Fibroblast of skin of right biceps (primary cell): ENCODE measurements around the gene PLCH1.

ENCODE experiments used
- DNase-seq: peaks from one replicate; pipeline ENCODE4 v3.0.0-alpha.2; 2013

Gene PLCH1

DNA sequence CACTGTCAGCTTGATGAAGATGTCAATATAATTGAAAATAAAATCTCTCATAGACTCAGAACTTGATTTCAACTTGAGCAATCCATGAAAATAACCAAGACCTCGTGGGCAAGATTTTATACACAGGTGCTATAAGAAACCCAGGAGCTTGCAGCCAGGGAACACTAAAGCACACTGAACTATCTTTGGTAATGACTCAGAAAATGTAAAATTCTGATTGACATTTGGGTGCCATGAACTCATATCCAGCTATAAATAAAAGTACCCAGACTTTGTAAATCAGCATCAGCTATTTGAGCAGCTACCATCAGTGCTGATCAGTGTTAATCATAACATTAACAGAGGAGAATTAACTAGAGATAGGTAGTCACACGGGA lies 61.5 kb downstream of the PLCH1 start:
- DNase-seq: no peak

DNA sequence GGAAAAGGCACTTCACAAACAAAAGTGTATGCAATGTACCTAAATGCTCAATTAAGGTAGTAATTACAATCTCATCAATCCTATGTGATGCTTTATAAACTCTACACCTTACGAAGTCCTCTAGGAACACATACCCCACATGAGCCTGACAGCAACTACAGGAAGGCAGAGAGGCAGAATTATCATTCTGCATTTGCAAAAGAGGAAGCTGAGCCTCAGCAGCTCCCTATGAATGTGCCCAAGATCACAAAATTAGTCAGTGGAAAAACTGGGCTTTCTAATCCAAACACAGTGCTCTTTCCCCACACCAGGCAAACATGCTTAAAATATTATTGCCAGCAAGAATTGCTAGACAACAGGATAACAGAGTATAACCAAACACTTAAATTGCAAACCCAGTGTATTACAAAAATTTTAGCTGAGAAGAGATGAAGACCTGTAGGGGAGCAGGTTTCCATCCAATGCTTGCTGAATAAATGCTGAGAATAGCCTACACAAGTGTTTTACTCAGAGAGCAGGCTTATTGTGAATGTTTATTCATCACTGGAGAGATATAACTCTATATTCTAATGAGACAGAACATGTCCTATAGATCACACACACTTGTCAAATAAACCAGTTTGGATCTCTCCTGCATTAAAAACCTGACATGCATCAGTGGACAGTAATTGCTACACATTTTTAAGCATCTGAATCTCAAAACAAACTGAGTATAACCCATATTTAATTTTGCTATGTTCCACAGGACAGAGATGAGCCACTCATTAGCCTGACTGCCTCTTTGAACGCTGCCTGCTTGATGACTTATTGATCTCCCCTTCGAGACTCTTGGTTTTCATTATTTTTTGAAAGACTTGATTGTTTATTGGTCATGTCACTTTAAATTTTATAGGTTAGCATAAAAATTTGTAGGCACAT lies 62.2 kb downstream of the PLCH1 start:
- no peak for DNase-seq

GRCh38 chr3:155676252-155676981 lies 68.5 kb downstream of the PLCH1 start:
- DNase-seq: peak; percentile 60

DNA sequence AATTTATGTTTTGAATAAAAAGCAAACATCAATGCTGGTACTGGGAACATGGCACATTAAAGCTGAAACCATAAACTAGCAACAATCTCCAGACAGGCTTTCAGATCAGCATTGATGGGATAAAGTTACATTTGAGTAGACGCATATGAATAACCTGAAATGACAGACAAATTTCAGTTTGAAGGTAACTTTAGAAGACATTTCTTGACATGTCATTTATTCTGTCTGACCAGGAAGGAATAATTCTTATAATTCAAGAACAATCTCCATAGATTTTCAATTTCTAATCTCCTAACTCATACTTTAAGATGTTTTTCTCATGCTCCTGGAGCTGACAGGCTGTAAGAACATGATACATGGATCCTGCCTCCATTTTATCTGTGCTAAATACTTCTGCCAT lies 69.8 kb downstream of the PLCH1 start:
- no peak for DNase-seq

GRCh38 chr3:155673421-155673820 lies 71.5 kb downstream of the PLCH1 start:
- peak; percentile 10 for DNase-seq

DNA sequence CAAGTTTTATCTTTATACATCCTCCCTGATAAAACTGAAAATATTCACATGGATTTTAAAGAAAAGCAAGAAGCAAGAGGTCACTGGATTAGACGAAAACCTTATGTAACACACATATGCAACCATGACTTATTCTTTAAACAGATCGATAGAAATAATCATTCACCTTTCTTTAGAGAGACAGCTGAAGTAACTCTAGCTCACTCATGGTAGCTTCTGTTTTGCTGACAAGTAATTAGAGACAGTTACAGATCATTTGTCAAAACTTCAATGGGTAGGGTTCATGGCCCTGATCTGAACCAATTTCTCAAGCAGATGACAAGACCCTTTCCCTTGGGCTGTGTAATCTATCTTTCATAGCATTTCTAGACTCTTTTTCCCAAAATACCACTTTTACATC lies 74.5 kb downstream of the PLCH1 start:
- no peak for DNase-seq

DNA sequence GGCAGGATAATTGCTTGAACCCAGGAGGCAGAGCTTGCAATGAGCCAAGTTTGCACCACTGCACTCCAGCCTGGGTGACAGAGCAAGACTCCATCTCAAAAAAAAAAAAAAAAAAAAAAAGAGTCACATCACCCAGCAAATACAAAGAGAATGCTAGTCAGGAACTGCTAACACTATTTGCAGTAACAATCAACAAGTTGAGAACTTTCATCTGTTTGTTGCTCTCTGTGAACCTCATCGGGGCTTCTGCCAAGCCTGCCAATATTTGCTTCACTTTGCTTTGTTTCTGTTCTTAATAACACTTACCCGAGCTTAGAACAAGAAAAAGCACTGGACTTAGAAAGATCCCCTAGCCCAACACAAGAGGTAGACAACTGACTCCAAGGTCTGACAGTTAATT lies 76.9 kb downstream of the PLCH1 start:
- DNase-seq: no peak

DNA sequence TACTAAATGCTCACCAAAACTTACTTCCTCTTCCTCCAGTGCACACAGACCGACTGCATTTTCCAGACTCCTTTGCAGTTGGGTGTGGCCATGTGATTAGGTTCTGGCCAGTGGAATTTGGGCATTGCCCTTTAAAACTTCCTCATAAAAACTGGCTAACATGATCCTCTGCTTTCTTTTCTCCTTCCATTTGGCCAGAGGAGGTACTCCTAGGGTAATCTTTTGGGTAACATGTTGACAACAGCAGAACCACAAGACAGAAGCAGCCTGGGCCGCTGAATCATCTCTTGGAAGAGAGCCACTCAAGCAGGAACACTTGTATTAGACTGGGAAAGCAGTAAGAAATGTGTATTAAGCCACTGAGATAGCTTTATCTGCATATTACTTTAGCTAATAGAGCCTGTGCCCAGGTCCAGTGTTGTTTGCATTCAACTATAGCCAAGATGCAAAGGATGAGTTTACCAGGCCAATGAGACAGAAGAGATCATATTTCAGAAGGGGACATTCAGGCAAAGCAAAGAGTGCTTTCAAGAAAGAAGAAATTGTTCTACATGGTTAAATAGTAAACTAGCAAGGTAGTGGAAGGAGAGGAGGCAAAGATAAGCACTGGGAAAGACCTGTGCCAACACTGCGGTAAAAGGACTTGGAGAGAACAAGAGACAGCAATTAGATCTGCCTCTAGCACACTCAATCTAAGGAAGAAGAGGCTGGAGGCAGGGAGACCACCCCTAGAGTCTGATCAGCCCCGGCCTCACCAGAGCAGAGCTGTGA lies 79.8 kb downstream of the PLCH1 start:
- peak; percentile 89 for DNase-seq

DNA sequence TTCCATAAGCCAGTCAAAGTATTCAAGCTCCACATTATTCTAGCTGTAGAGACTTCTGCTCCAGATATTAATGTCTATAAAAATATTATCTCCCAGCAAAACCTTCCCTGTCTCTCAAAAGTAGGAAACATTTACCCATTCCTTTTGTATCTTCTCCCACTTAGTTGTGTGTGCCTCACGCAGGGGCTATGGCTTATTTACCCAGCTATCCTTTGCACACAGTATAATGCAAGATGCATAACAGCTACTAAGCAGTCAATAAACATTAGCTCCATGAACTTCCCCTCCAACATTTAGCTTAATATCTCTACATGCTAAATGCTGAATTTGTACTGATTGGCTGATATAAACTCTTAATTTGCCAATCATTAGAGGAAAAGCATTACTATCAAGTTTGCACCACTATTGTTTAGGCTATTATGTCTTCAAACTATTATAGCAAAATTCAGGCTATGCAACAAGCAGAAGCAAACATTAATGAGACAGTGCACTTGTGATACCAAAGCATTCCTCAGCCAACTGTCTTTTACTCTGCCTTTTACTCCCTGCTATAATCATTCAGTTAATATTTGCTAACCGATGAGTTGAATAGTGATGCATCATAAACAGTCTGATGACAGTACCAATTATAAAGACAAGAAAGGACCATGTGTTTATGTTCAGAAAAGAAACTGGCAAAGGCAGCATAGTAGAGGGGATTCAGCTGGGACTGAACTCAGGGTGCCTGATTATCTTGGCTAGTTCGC lies 81.2 kb downstream of the PLCH1 start:
- DNase-seq: no peak

GRCh38 chr3:155661760-155662159 lies 83.1 kb downstream of the PLCH1 start:
- no peak for DNase-seq

- no peak for DNase-seq
Measured at GRCh38 chr3:155661042-155661441, 83.8 kb downstream of the PLCH1 start.

DNA sequence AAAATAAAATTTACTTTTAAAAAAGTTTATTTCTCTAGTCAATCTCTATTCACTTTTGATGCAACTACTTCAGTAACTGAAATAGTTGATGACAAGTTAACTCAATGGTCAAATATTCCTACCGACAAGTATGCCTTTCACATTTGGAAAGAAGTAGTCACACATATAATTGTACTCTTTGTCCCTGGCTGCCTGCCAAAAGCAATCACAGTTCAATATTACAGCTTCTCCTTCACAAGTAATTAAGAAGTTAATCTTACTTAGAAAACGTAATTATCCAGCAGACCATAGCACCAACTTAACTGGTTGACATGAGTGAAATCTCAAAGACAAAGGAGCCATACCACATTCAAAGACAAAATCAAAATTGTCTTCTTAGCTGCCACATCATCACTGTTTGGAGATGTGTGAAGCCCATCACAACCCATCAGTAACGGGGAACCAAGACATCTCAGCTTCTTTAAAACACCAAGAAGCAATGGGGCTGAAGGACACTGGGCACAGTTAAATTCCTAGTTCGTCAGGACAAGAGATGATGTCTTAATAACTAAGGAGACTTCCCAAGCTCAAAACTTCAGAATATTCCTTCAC lies 86.1 kb downstream of the PLCH1 start:
- DNase-seq: no peak

GRCh38 chr3:155658006-155658405 lies 86.9 kb downstream of the PLCH1 start:
- no peak for DNase-seq

DNA sequence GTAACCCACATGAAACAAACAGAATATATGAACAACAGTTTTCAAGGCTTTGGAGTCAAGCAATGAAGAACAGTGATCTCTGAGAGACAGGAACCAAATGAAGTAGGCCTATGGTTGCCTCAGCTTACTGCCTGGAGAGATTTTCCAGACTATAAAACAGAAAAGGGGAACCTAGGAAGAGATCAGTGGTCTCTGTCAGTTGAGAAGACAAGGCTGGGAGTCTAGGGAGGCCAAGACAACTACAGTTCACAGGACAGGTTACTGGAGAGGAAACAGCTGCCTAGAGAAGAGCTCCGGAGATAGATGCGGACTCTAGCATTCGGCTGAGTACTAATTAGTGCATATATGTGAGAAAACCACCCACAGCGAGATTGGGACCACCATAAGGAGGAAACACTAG lies 87.7 kb downstream of the PLCH1 start:
- DNase-seq: no peak

- no peak for DNase-seq
Measured at GRCh38 chr3:155656466-155656865, 88.4 kb downstream of the PLCH1 start.

DNA sequence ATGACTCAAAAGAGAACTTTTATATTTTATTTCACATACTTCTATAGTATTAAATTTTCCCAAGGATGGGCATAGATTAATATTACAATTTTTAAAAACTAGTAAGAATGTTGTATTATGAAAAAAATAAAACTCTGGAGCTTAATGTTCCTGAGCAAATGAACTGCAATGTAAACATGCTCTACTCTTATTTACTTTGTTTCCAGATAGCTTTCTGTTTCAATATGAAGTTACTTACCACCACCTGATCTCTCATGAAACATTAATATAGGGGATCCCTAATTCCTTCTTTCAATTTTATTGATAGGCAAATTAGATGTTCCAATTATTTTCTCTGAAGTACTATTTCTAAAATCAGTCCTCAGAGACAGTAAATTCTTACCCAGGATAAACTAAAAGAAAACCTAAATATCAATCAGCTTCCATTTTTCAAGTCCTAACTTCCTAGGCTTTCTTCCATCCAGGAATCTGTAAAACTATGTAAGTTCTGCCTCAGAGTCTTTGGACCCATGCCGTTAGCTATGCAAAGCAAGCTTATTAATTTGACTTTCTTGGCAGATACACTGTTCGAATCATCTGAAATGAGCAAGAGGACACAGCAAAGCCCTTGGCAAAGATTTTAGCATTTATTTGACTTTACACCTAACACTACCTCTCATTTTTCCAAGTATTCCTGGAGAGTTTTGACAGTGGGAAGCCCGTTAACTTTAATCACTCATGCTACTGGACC lies 93.2 kb downstream of the PLCH1 start:
- no peak for DNase-seq

DNA sequence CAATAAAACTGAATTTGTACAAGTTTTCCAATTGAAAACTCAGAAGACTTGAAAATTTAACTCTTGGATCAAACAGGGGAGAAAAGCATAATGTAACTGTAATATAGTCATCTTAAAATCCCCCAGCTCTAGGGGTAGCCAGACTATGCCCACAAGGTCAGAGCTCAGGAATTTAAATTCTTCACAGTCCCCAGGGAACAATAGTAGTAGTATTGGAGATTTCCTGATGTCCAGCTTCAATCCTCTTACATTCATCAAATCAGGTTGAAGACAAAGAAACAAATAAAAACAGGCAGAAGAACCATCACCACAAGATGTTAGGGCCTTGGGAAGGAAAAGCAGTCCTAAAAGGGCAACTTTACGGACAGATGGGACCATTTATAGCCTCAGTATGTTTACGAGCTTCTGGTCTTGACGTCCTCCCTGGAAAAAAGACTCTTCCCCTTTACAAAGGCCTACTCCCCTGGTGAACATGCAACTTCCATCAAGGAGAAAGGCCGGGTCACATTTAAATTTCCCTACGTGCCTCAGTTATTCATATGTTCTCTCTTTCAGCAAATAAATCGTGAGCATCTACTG lies 96.8 kb downstream of the PLCH1 start:
- no peak for DNase-seq

DNA sequence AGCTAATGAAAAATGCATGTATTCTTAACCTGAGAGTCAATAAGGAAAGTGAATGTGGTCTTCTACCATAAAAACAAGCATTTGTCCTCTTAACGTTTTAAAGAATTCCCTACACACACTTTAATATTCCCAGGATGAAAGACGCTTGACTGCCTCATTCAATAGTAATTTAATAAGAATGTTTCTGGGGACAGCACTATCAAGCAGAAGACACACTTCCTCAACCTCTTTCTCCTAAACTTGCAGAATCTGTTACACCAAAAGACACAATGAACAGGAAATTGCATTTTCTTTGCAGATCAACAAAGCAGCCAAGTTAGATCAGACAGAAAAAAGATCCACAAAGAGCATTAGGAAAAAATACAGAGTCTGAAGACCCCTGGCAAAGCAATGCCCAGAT lies 97.7 kb downstream of the PLCH1 start:
- DNase-seq: no peak

GRCh38 chr3:155646669-155647068 lies 98.2 kb downstream of the PLCH1 start:
- no peak for DNase-seq

DNA sequence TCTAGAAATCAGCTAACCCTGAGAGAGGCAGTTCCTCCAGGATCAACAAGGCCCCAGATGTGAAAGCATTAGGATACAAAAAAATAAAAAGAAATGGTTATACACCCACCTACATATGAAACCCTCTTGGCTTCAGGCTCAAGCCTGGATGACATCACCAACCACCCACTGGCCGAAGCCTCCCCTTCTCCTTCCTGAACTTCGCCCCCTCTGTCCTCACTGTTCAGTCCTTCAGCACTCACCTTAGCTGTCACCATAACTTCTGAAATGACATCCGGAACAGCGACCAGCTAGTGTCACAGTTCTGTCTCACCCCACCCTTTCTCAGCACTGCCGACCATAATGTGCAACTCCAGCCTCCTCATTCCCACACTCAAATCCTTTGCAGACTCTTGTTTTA lies 98.7 kb downstream of the PLCH1 start:
- no peak for DNase-seq

GRCh38 chr3:155643581-155644165 lies 101.2 kb downstream of the PLCH1 start:
- no peak for DNase-seq
